Transverse colon (tissue), 4 donors: ENCODE measurements around the gene ZNF268.

Experiments used
- EP300 ChIP-seq: sonication (generic); formaldehyde crosslinking; IDR thresholded peaks from one replicate; pipeline ENCODE4 v1.6.1; 2017; ENCODE audit warnings: antibody characterized with exemption, low read depth
- POLR2AphosphoS5 ChIP-seq, 3 donors: sonication (generic); formaldehyde crosslinking; IDR thresholded peaks; one replicate each; pipeline ENCODE4 v1.6.1; 2016; ENCODE audit warnings: antibody characterized with exemption in 3 of 3
- TF ChIP-seq, protein P1 (sequence below), 5 experiments: fragments of 200-600 bp in 3 of 5; fragments of 450-650 bp in 2 of 5; sonication (generic) in 3 of 5; IDR thresholded peaks; 1 replicate in 2 of 5; 2 replicates in 3 of 5; pipeline ENCODE4 v1.5.1; 2016 to 2017; ENCODE audit warnings: antibody characterized with exemption in 5 of 5, inconsistent platforms in 3 of 5, mild to moderate bottlenecking in 2 of 5, moderate library complexity in 1 of 5

DNA sequence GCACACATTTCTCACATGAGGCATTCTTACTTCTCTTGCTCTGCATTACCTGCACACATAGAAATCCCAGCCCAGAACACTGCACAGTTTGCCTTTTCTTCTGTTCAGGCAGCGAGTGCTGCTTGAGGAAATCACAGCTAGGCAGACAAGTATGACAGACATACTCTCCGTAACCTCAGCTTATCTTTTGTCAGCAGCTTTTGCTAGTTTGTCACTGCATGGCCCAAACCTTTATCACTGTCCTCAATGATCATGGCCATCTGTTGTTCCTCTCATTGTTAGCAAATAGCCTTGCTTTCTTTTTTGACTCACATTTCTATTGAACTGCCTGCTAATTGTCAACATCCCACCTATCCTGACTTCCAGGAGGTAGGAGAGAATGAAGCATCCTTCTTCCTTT is 45.5 kb upstream of the ZNF268 start:
- TF ChIP-seq, protein P1, sequence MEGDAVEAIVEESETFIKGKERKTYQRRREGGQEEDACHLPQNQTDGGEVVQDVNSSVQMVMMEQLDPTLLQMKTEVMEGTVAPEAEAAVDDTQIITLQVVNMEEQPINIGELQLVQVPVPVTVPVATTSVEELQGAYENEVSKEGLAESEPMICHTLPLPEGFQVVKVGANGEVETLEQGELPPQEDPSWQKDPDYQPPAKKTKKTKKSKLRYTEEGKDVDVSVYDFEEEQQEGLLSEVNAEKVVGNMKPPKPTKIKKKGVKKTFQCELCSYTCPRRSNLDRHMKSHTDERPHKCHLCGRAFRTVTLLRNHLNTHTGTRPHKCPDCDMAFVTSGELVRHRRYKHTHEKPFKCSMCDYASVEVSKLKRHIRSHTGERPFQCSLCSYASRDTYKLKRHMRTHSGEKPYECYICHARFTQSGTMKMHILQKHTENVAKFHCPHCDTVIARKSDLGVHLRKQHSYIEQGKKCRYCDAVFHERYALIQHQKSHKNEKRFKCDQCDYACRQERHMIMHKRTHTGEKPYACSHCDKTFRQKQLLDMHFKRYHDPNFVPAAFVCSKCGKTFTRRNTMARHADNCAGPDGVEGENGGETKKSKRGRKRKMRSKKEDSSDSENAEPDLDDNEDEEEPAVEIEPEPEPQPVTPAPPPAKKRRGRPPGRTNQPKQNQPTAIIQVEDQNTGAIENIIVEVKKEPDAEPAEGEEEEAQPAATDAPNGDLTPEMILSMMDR (IDR thresholded peaks at IDR 0.05), result no peak
- TF ChIP-seq POLR2AphosphoS5 (IDR thresholded peaks at IDR 0.05) (no peak), EP300 (no peak)
